ENCODE results near the gene EARS2. TPM values are rescaled to one million over a fixed set of nuclear protein-coding genes. Genes with fewer than 3 reads are reported as not detected.

The EARS2 gene
- total RNA-seq = 18.4 and 23.5 TPM in 2 replicates

GRCh38 chr16:23556881-23557778 is at the start of gene EARS2, which contains the start of gene UBFD1:
TSS of gene EARS2 (minus strand) at chr16:23557350. CDS start at chr16:23557343, 7 bp downstream.
TSS of gene UBFD1 (plus strand) at chr16:23557727. CDS start at chr16:23557743, 16 bp downstream.

DNA sequence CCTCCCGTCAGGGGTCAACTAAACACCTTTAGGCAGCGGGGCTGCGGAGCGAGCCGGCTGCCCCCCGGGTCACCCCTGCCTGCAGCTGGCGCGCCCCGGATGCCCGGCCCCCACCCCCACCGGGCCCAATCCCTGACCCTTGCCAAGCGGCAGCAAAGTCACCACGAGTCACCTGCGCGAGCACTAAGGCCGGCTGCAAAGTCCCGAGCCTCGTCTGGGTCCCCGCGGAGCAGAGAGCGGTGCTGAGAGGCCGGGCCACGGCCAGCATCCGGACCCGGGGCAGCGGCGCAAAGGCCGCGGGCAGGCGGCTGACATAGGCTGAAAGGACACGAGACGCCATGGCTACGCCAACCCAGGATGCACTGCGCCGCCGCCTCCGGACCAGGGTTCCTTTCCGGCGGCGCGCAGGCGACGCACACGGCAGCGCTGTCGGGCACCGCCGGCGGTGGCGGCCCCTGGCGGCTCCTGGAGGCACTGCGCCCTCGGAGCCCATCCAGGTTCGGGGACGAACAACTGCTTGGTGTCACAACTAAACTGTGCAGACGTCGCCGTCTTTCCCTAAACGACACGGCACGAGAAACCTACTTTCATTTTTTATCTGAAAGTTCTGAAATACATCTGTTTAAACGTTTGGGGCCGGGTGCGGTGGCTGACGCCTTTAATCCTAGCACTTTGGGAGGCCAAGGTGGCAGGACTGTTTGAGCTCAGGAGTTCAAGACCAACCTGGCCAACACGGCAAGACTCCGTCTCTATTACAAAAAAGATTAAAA is 39.0 kb upstream of the EARS2 start, which contains the start of gene NDUFAB1:
TSS of gene NDUFAB1 (minus strand) at position 366 of the 770 bp plus-strand sequence. CDS start at position 340, 26 bp downstream.

GRCh38 chr16:23510164-23510914 is 46.8 kb downstream of the EARS2 start, which contains the start of gene GGA2:
TSS of gene GGA2 (minus strand) at chr16:23510494. CDS start at chr16:23510411, 83 bp downstream.

Other genes starting within 250 kb of the EARS2 start
- gene COG7, start 104.2 kb downstream of the EARS2 start, total RNA-seq = 8.0 and 13.8 TPM in 2 replicates
- 17.9 and 23.3 TPM in 2 replicates for gene GGA2, start 46.9 kb downstream of the EARS2 start, total RNA-seq
- 55.2 and 74.1 TPM in 2 replicates for gene UBFD1, start 377 bp upstream of the EARS2 start, total RNA-seq
- gene NDUFAB1, start 39.0 kb upstream of the EARS2 start, total RNA-seq = 102 and 124 TPM in 2 replicates
- 7.1 and 7.9 TPM in 2 replicates for gene PALB2, start 84.0 kb upstream of the EARS2 start, total RNA-seq
- 54.0 and 55.7 TPM in 2 replicates for gene DCTN5, start 84.1 kb upstream of the EARS2 start, total RNA-seq
- gene PLK1, start 121.5 kb upstream of the EARS2 start, total RNA-seq = 9.4 and 22.8 TPM in 2 replicates
- gene ERN2, start 155.9 kb upstream of the EARS2 start, total RNA-seq = not detected in 2 replicates
- gene CHP2, start 197.7 kb upstream of the EARS2 start, total RNA-seq = not detected in 2 replicates